HG03442 (cell line): ENCODE results near the gene SEMA3B.
"Not testable (repeated sequence)": the region's sequence is repeated elsewhere in the genome, so short reads cannot be mapped to it uniquely, and the experiment has no call there.

Source experiments
- ATAC-seq: cut with Tn5 transposase; IDR thresholded peaks from one replicate; pipeline ENCODE4 v1.9.1; 2021; ENCODE audit warnings: mild to moderate bottlenecking, moderate library complexity; ENCODE audit not compliant: unreplicated experiment

The SEMA3B gene

GRCh38 chr3:50271314-50271936, 2.5 kb downstream of the SEMA3B start:
- no peak for ATAC-seq

- not testable (repeated sequence) for ATAC-seq
Observed at GRCh38 chr3:50272538-50272910, 3.6 kb downstream of the SEMA3B start.

GRCh38 chr3:50272911-50273688, 4.2 kb downstream of the SEMA3B start:
- ATAC-seq = peak; percentile 82

- ATAC-seq = no peak
Observed at GRCh38 chr3:50273689-50274065, 4.7 kb downstream of the SEMA3B start.

GRCh38 chr3:50274371-50275104, 5.6 kb downstream of the SEMA3B start:
- no peak for ATAC-seq

- no peak for ATAC-seq
Observed at GRCh38 chr3:50275141-50275995, 6.4 kb downstream of the SEMA3B start.

GRCh38 chr3:50275996-50276761, 7.2 kb downstream of the SEMA3B start:
- no peak for ATAC-seq

- no peak for ATAC-seq
Observed at GRCh38 chr3:50276762-50277101, 7.8 kb downstream of the SEMA3B start.

GRCh38 chr3:50278123-50278879, 9.4 kb downstream of the SEMA3B start:
- no peak for ATAC-seq

GRCh38 chr3:50278880-50279224, 9.9 kb downstream of the SEMA3B start, which contains the start of gene LSMEM2:
TSS of gene LSMEM2 (plus strand) at chr3:50279087. CDS start at chr3:50279114, 27 bp downstream.
- no peak for ATAC-seq

- ATAC-seq = no peak
Observed at GRCh38 chr3:50279255-50280016, 10.5 kb downstream of the SEMA3B start.

GRCh38 chr3:50284121-50284520, 15.2 kb downstream of the SEMA3B start:
- ATAC-seq = not testable (repeated sequence)

GRCh38 chr3:50286322-50287227, 17.6 kb downstream of the SEMA3B start:
- ATAC-seq = no peak

GRCh38 chr3:50287262-50287661, 18.3 kb downstream of the SEMA3B start:
- no peak for ATAC-seq

- no peak for ATAC-seq
Observed at GRCh38 chr3:50288387-50289007, 19.6 kb downstream of the SEMA3B start.

GRCh38 chr3:50289130-50289529, 20.2 kb downstream of the SEMA3B start:
- no peak for ATAC-seq

- ATAC-seq = no peak
Observed at GRCh38 chr3:50290161-50290641, 21.3 kb downstream of the SEMA3B start.
